ENCODE data around the gene HMGA1.

GRCh38 chr6:34295721-34296120, 59.0 kb downstream of the HMGA1 start:
- TF ChIP-seq, protein P1, sequence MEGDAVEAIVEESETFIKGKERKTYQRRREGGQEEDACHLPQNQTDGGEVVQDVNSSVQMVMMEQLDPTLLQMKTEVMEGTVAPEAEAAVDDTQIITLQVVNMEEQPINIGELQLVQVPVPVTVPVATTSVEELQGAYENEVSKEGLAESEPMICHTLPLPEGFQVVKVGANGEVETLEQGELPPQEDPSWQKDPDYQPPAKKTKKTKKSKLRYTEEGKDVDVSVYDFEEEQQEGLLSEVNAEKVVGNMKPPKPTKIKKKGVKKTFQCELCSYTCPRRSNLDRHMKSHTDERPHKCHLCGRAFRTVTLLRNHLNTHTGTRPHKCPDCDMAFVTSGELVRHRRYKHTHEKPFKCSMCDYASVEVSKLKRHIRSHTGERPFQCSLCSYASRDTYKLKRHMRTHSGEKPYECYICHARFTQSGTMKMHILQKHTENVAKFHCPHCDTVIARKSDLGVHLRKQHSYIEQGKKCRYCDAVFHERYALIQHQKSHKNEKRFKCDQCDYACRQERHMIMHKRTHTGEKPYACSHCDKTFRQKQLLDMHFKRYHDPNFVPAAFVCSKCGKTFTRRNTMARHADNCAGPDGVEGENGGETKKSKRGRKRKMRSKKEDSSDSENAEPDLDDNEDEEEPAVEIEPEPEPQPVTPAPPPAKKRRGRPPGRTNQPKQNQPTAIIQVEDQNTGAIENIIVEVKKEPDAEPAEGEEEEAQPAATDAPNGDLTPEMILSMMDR (IDR thresholded peaks at IDR 0.05), result no peak
- TF ChIP-seq POLR2A (IDR thresholded peaks at IDR 0.05) (no peak), POLR2AphosphoS5 (IDR thresholded peaks at IDR 0.05) (no peak), EP300 (IDR thresholded peaks at IDR 0.05) (no peak)

Measured in suprapubic skin (tissue), 4 donors.